K562 (cell line): ENCODE measurements around the gene NANS. TPM values are rescaled to one million over a fixed set of nuclear protein-coding genes. Genes with fewer than 3 reads are reported as not detected.
A peak's percentile ranks its signal among the peaks of the same experiment; 100 is the strongest.

ENCODE experiments used
- ATAC-seq: fragments of 200-7000 bp; cut with Tn5 transposase; 3 replicates; pipeline ENCODE4 v1.9.1; 2020; ENCODE audit warnings: moderate library complexity
- BruUV-seq: library from RNA; stranded (reverse); fragments of 400-500 nt; replicated peaks from 2 replicates; lab custom pipeline; 2021; lab: Mats Ljungman, UMichigan
- CTCF ChIA-PET: fragments of 300-600 bp; formaldehyde crosslinking; extraction: SDS; loops from one replicate; lab custom pipeline; 2021; ENCODE audit warnings: low intra/inter-chr PET ratio; lab: Yijun Ruan, JAX
- POLR2A ChIA-PET: fragments of 300-600, 350-650 bp; sonication (Branson Sonifier 250); formaldehyde crosslinking; extraction: SDS; loops from one replicate; lab custom pipeline; 2021; ENCODE audit warnings: antibody characterized with exemption, inconsistent platforms; lab: Yijun Ruan, JAX
- DNase-seq, 4 experiments: peaks; one replicate each; pipeline versions ENCODE4 v3.0.0 to v3.0.0-alpha.2; 2011 to 2018; ENCODE audit warnings: low spot score in 3 of 4, mixed read lengths in 3 of 4; ENCODE audit errors: extremely low read depth in 1 of 4
- FAIRE-seq: peaks from 2 replicates; lab custom pipeline; 2011; peaks lifted over from hg19 to GRCh38; lab: Jason Lieb, UNC
- H2AFZ ChIP-seq: 2 replicates; pipeline ENCODE4 v1.6.0; 2011; ENCODE audit warnings: low read depth, low read length, control low read depth, inconsistent platforms
- H3K27ac ChIP-seq: fragments of 200-600 bp; 3 replicates; pipeline ENCODE4 v1.8.0; 2011; ENCODE audit warnings: low read depth, mild to moderate bottlenecking, control low read depth, inconsistent platforms, low read length, moderate library complexity, mixed read lengths; ENCODE audit errors: extremely low read depth
- H3K27me3 ChIP-seq, 2 experiments: fragments of 300-600 bp in 1 of 2; 2 replicates in 1 of 2; 3 replicates in 1 of 2; pipeline versions ENCODE4 v1.6.0 to v1.8.0; 2011; ENCODE audit warnings: inconsistent platforms in 2 of 2, low read length in 2 of 2, mild to moderate bottlenecking in 1 of 2, mixed read lengths in 1 of 2, moderate library complexity in 1 of 2; ENCODE audit not compliant: control insufficient read depth in 2 of 2, insufficient read depth in 2 of 2
- H3K36me3 ChIP-seq: fragments of 300-600 bp; 3 replicates; pipeline ENCODE4 v1.8.0; 2011; ENCODE audit warnings: mild to moderate bottlenecking, low read length, inconsistent platforms; ENCODE audit not compliant: control insufficient read depth, insufficient read depth
- H3K4me1 ChIP-seq, 2 experiments: fragments of 200-600 bp in 1 of 2; replicated peaks in 1 of 2; 2 replicates in 1 of 2; 3 replicates in 1 of 2; pipeline versions ENCODE4 v1.5.1 to v1.8.0; 2011; ENCODE audit warnings: inconsistent platforms in 2 of 2, low read length in 2 of 2, mild to moderate bottlenecking in 1 of 2, mixed read lengths in 1 of 2, moderate library complexity in 1 of 2; ENCODE audit not compliant: control insufficient read depth in 2 of 2, insufficient read depth in 2 of 2
- H3K4me2 ChIP-seq: 2 replicates; pipeline ENCODE4 v1.6.1; 2011; ENCODE audit warnings: low read length, control low read depth, inconsistent platforms, mixed read lengths; ENCODE audit not compliant: insufficient read depth
- H3K4me3 ChIP-seq: fragments of 200-600 bp; sonication (generic), shearing (Covaris generic); 2 replicates; pipeline ENCODE4 v1.5.1; 2016; ENCODE audit warnings: control low read depth, inconsistent platforms
- H3K79me2 ChIP-seq: fragments of 200-600 bp; 3 replicates; pipeline ENCODE4 v1.8.0; 2011; ENCODE audit warnings: low read length, inconsistent platforms; ENCODE audit not compliant: control insufficient read depth, insufficient read depth
- H3K9ac ChIP-seq, 2 experiments: 2 replicates each; pipeline versions ENCODE4 v1.6.0 to v1.6.1; 2011; ENCODE audit warnings: low read depth in 2 of 2, low read length in 2 of 2, control low read depth in 1 of 2, inconsistent platforms in 1 of 2, mild to moderate bottlenecking in 1 of 2, mixed read lengths in 1 of 2; ENCODE audit not compliant: insufficient read depth in 1 of 2
- H3K9me1 ChIP-seq: one replicate; pipeline ENCODE4 v1.6.0; 2011; ENCODE audit warnings: inconsistent platforms, mild to moderate bottlenecking, low read length, moderate library complexity; ENCODE audit not compliant: control insufficient read depth, insufficient read depth
- H3K9me3 ChIP-seq: replicated peaks from 2 replicates; pipeline ENCODE4 v1.5.1; 2011; ENCODE audit warnings: low read depth, low read length, inconsistent platforms; ENCODE audit not compliant: control insufficient read depth, insufficient read depth
- H4K20me1 ChIP-seq: replicated peaks from 2 replicates; pipeline ENCODE4 v1.6.1; 2011; ENCODE audit warnings: low read length, inconsistent platforms, mixed read lengths; ENCODE audit not compliant: control insufficient read depth, insufficient read depth
- BCL6 ChIP-seq: fragments of 250-450 bp; sonication (Bioruptor Pico); IDR thresholded peaks from 2 replicates; pipeline ENCODE4 v1.4.0; 2020
- CHD2 ChIP-seq: IDR thresholded peaks from 2 replicates; pipeline ENCODE4 v1.6.1; 2011; ENCODE audit warnings: low read depth, low read length
- CREBBP ChIP-seq: IDR thresholded peaks from one replicate; pipeline ENCODE4 v1.6.1; 2012; ENCODE audit warnings: low read depth, mild to moderate bottlenecking, control low read depth, inconsistent platforms, low read length
- FOXA3 ChIP-seq, 2 experiments: fragments of 450-650 bp in 1 of 2; sonication (generic) in 1 of 2; formaldehyde crosslinking; IDR thresholded peaks in 1 of 2; conservative IDR thresholded peaks in 1 of 2; 2 replicates each; pipeline versions ENCODE4 v1.4.0 to v1.8.0; 2020 to 2022; ENCODE audit warnings: mild to moderate bottlenecking in 2 of 2, missing genetic modification reagents in 1 of 2
- GABPA ChIP-seq: fragments of 200-800 bp; sonication (Bioruptor generic); conservative IDR thresholded peaks from 2 replicates; pipeline ENCODE4 v1.6.1; 2016; ENCODE audit warnings: low read depth, missing genetic modification characterization, missing compliant biosample characterization
- GATA2 ChIP-seq: sonication (generic); formaldehyde crosslinking; IDR thresholded peaks from 2 replicates; pipeline ENCODE4 v1.4.0; 2020; ENCODE audit warnings: mild to moderate bottlenecking, missing genetic modification reagents
- ILK ChIP-seq: fragments of 450-650 bp; IDR thresholded peaks from 2 replicates; pipeline ENCODE4 v1.6.1; 2016; ENCODE audit warnings: missing genetic modification characterization, low read depth, mild to moderate bottlenecking, missing compliant biosample characterization, moderate library complexity, borderline replicate concordance
- NELFE ChIP-seq: IDR thresholded peaks from 2 replicates; pipeline ENCODE4 v1.6.1; 2011; ENCODE audit warnings: mild to moderate bottlenecking; ENCODE audit not compliant: insufficient read depth, insufficient read length
- NFIX ChIP-seq: fragments of 250-450 bp; sonication (Bioruptor Pico); IDR thresholded peaks from 2 replicates; pipeline ENCODE4 v1.4.0; 2020; ENCODE audit warnings: low read depth, mild to moderate bottlenecking, moderate library complexity
- NR2C1 ChIP-seq, 2 experiments: fragments of 450-650 bp; IDR thresholded peaks; 2 replicates each; pipeline ENCODE4 v1.6.1; 2017; ENCODE audit warnings: mild to moderate bottlenecking in 2 of 2, antibody characterized with exemption in 1 of 2, inconsistent platforms in 1 of 2, missing compliant biosample characterization in 1 of 2, missing genetic modification characterization in 1 of 2
- POLR2A ChIP-seq: fragments of 450-650 bp; conservative IDR thresholded peaks from 2 replicates; pipeline ENCODE4 v1.6.1; 2016
- POLR2AphosphoS5 ChIP-seq: IDR thresholded peaks from 2 replicates; pipeline ENCODE4 v1.6.1; 2011; ENCODE audit warnings: mild to moderate bottlenecking, low read depth, low read length, moderate library complexity; ENCODE audit not compliant: control insufficient read depth, insufficient read depth
- SUPT5H ChIP-seq: fragments of 450-650 bp; IDR thresholded peaks from 2 replicates; pipeline ENCODE4 v1.6.1; 2016
- TAF7 ChIP-seq: fragments of 450-650 bp; IDR thresholded peaks from 2 replicates; pipeline ENCODE4 v1.6.1; 2016; ENCODE audit warnings: missing genetic modification characterization, missing compliant biosample characterization
- WGBS: fragments of 100-300 bp; shearing (Covaris generic); methylation state at CpG from one replicate; pipeline ENCODE4 v1.1.6; 2016; ENCODE audit warnings: low coverage, mixed read lengths; ENCODE audit not compliant: insufficient coverage; ENCODE audit errors: missing lambda C conversion rate; 5-methylcytosine and 5-hydroxymethylcytosine counted together
- in situ Hi-C: fragments of 300-500 bp; cut with MboI; formaldehyde crosslinking; loops from 4 replicates; pipeline ENCODE4 v1.15.0; 2018; ENCODE audit warnings: inconsistent platforms, mixed read lengths
- intact Hi-C: fragments of 100-400 bp; cut with micrococcal nuclease; formaldehyde crosslinking; loops from 2 replicates; pipeline ENCODE4 v1.14.2; 2022
- polyA plus RNA-seq, 8 experiments: library from polyadenylated mRNA; depleted of rRNA in 4 of 8; stranded (reverse) in 5 of 8; unstranded in 3 of 8; fragments of >200 nt; fragmentation: Nextera tagmentation in 2 of 8; fragmentation: Illumina TruSeq in 1 of 8; extraction: Ambion mirVana in 2 of 8; extraction: Trizol in 1 of 8; gene quantifications; 2 replicates each; pipeline versions ENCODE4 v1.2.1 to v1.2.3, GENCODE V29; 2011 to 2014; ENCODE audit warnings: inconsistent platforms in 1 of 8, missing spikeins in 1 of 8
- total RNA-seq, 7 experiments: library from RNA; depleted of rRNA in 6 of 7; stranded (reverse); fragments of >200 nt in 6 of 7; fragmentation: Illumina TruSeq in 2 of 7; extraction: Trizol in 2 of 7; gene quantifications; 2 replicates each; pipeline versions ENCODE4 v1.2.1 to v1.2.3, GENCODE V29; 2011 to 2021; ENCODE audit warnings: low replicate concordance in 1 of 7
- TF ChIP-seq, protein P1 (sequence below): fragments of 250-450 bp; sonication (Bioruptor Pico); IDR thresholded peaks from 2 replicates; pipeline ENCODE4 v1.4.0; 2020; ENCODE audit warnings: mild to moderate bottlenecking, moderate library complexity, borderline replicate concordance
- TF ChIP-seq, protein P2 (sequence below): fragments of 450-650 bp; formaldehyde crosslinking; IDR thresholded peaks from 2 replicates; pipeline ENCODE4 v1.4.0; 2022; ENCODE audit warnings: mild to moderate bottlenecking, moderate library complexity

Gene NANS
- total and polyA plus RNA-seq, 9 of the 15 experiments (the other 6 are each of a cell fraction or from before 2014, with no cell fraction given): 37.1 to 181 (median 137) TPM

DNA sequence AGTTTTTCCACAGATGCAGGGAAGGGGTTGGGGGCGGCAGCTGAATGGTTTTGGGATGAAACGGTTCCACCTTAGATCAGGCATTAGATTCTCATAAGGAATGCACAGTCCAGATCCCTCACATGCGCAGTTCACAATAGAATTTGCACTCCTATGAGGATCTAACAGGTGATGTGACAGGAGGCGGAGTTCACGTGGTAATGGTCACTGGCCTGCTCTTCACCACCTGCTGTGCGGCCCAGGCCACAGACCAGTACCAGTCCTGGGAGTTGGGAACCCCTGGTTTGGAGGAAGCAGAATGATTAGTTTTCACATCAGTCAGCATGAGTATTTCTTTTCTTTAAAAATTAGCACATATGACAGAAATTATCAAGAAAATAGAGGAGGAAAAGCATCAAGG lies 47.1 kb upstream of the NANS start:
- intact Hi-C loops (no loop called here), in situ Hi-C loops (no loop called here)
- ATAC-seq: peak; percentile 14; the same call in 2 of the 3 replicates
- ChIA-PET CTCF (interaction anchor here (0.5 kb wide), 1 partner anchor 130 kb away, joined by 3 read pairs; no protein-coding TSS in a partner anchor), POLR2A (interaction anchor here (0.6 to 4.1 kb wide), 3 partner anchors 13 to 1765 kb away, joined by 3 to 23 read pairs (median 3); no protein-coding TSS in a partner anchor)
- no peak for DNase-seq
- H3K4me3 ChIP-seq: no peak overlapping the region
- 93% methylated on average over 6 of the region's 6 CpGs for WGBS
- peaks cover 78% of the 10 kb centered on the region for H3K79me2 ChIP-seq
- no peak overlapping the region for H2AFZ ChIP-seq
- no peak overlapping the region for H3K4me2 ChIP-seq
- TF ChIP-seq POLR2AphosphoS5 (peak; percentile 47; the same call in 1 of the 2 replicates), POLR2A (0 out of 2 replicates have a peak, but pooled peaks have one; percentile 46), ILK (tag) (no peak), BCL6 (CRISPR knock-in tag) (no peak), GATA2 (CRISPR knock-in tag) (no peak), TAF7 (tag) (no peak), CHD2 (0 out of 2 replicates have a peak, but pooled peaks have one; percentile 12), SUPT5H (peak; percentile 60), FOXA3 (CRISPR knock-in tag; conservative IDR thresholded peaks at IDR 0.05 in 1 of 2, IDR thresholded peaks at IDR 0.05 in 1 of 2) (no peak), NELFE (no peak), NR2C1 (IDR thresholded peaks at IDR 0.05) (no peak), NR2C1 (tag; IDR thresholded peaks at IDR 0.05) (no peak), CREBBP (no peak), GABPA (no peak), NFIX (CRISPR knock-in tag) (no peak)
- TF ChIP-seq, protein P1, sequence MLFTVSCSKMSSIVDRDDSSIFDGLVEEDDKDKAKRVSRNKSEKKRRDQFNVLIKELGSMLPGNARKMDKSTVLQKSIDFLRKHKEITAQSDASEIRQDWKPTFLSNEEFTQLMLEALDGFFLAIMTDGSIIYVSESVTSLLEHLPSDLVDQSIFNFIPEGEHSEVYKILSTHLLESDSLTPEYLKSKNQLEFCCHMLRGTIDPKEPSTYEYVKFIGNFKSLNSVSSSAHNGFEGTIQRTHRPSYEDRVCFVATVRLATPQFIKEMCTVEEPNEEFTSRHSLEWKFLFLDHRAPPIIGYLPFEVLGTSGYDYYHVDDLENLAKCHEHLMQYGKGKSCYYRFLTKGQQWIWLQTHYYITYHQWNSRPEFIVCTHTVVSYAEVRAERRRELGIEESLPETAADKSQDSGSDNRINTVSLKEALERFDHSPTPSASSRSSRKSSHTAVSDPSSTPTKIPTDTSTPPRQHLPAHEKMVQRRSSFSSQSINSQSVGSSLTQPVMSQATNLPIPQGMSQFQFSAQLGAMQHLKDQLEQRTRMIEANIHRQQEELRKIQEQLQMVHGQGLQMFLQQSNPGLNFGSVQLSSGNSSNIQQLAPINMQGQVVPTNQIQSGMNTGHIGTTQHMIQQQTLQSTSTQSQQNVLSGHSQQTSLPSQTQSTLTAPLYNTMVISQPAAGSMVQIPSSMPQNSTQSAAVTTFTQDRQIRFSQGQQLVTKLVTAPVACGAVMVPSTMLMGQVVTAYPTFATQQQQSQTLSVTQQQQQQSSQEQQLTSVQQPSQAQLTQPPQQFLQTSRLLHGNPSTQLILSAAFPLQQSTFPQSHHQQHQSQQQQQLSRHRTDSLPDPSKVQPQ (CRISPR knock-in tag): no peak
- TF ChIP-seq, protein P2, sequence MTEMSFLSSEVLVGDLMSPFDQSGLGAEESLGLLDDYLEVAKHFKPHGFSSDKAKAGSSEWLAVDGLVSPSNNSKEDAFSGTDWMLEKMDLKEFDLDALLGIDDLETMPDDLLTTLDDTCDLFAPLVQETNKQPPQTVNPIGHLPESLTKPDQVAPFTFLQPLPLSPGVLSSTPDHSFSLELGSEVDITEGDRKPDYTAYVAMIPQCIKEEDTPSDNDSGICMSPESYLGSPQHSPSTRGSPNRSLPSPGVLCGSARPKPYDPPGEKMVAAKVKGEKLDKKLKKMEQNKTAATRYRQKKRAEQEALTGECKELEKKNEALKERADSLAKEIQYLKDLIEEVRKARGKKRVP (CRISPR knock-in tag): no peak
- H3K27me3 ChIP-seq: no peaks in the 10 kb centered on the region
- H3K27ac ChIP-seq: no peak overlapping the region
- no peaks in the 10 kb centered on the region for H3K4me1 ChIP-seq
- peaks cover 3% of the 10 kb centered on the region; the same call in 1 of the 2 replicates for H4K20me1 ChIP-seq
- no peak overlapping the region for H3K9ac ChIP-seq
- peaks cover 100% of the 10 kb centered on the region for H3K36me3 ChIP-seq
- H3K9me3 ChIP-seq: no peaks in the 10 kb centered on the region
- no peak for FAIRE-seq
- BruUV-seq: no TSS peak
- no peaks in the 10 kb centered on the region for H3K9me1 ChIP-seq
